ENCODE results near the gene EFHD1. TPM values are rescaled to one million over a fixed set of nuclear protein-coding genes. Genes with fewer than 3 reads are reported as not detected.

Gene EFHD1
- total RNA-seq, 1 donor from 2014 or later = 175 TPM

- peaks cover 27% of the 10 kb centered on the region for H3K4me1 Mint-ChIP-seq (ENCODE audit: low read depth)
- H3K27me3 Mint-ChIP-seq (ENCODE audit: low read depth) = no peaks in the 10 kb centered on the region
- H3K27ac Mint-ChIP-seq (ENCODE audit: unreplicated experiment) = peak overlapping the region; percentile 52
- H3K9me3 Mint-ChIP-seq (ENCODE audit: low read depth) = peaks cover 3% of the 10 kb centered on the region
- DNase-seq (ENCODE audit: low spot score) = no peak
- TF ChIP-seq, protein P1, sequence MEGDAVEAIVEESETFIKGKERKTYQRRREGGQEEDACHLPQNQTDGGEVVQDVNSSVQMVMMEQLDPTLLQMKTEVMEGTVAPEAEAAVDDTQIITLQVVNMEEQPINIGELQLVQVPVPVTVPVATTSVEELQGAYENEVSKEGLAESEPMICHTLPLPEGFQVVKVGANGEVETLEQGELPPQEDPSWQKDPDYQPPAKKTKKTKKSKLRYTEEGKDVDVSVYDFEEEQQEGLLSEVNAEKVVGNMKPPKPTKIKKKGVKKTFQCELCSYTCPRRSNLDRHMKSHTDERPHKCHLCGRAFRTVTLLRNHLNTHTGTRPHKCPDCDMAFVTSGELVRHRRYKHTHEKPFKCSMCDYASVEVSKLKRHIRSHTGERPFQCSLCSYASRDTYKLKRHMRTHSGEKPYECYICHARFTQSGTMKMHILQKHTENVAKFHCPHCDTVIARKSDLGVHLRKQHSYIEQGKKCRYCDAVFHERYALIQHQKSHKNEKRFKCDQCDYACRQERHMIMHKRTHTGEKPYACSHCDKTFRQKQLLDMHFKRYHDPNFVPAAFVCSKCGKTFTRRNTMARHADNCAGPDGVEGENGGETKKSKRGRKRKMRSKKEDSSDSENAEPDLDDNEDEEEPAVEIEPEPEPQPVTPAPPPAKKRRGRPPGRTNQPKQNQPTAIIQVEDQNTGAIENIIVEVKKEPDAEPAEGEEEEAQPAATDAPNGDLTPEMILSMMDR (IDR thresholded peaks at IDR 0.05) = no peak
- peaks cover 8% of the 10 kb centered on the region for H3K36me3 Mint-ChIP-seq (ENCODE audit: low read depth)
- no peak overlapping the region for H3K4me3 Mint-ChIP-seq (ENCODE audit: unreplicated experiment)
Observed at GRCh38 chr2:232721882-232722281, 88.5 kb downstream of the EFHD1 start.

DNA sequence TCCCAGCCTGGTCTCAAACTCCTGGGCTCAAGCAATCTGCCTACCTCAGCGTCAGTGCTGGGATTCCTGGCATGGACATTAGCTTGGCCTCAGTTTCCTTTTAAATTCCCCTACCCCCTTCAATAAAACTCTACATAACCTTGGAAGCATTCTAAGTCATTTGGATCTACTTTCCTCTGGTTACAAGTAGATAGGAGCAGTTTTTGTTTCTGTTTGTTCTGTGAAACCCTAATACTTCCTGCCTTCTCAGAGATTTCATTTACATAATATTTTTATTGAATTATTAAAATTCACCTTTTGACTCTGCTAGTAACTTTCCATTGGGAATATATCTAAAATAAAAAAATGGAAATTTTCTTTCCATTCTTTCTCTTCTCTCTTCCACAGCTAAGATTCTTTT lies 89.6 kb downstream of the EFHD1 start:
- peaks cover 8% of the 10 kb centered on the region for H3K36me3 Mint-ChIP-seq (ENCODE audit: low read depth)
- peaks cover 3% of the 10 kb centered on the region for H3K9me3 Mint-ChIP-seq (ENCODE audit: low read depth)
- H3K27ac Mint-ChIP-seq (ENCODE audit: unreplicated experiment) = peak overlapping the region; percentile 41
- peaks cover 25% of the 10 kb centered on the region for H3K4me1 Mint-ChIP-seq (ENCODE audit: low read depth)
- TF ChIP-seq, protein P1 (IDR thresholded peaks at IDR 0.05) = no peak
- H3K4me3 Mint-ChIP-seq (ENCODE audit: unreplicated experiment) = no peak overlapping the region
- no peaks in the 10 kb centered on the region for H3K27me3 Mint-ChIP-seq (ENCODE audit: low read depth)
- DNase-seq (ENCODE audit: low spot score) = no peak

GRCh38 chr2:232728785-232729184 lies 95.4 kb downstream of the EFHD1 start:
- H3K27ac Mint-ChIP-seq (ENCODE audit: unreplicated experiment) = no peak overlapping the region
- peaks cover 10% of the 10 kb centered on the region for H3K36me3 Mint-ChIP-seq (ENCODE audit: low read depth)
- H3K27me3 Mint-ChIP-seq (ENCODE audit: low read depth) = no peaks in the 10 kb centered on the region
- no peak for DNase-seq (ENCODE audit: low spot score)
- no peak overlapping the region for H3K4me3 Mint-ChIP-seq (ENCODE audit: unreplicated experiment)
- TF ChIP-seq, protein P1 (IDR thresholded peaks at IDR 0.05) = no peak
- no peaks in the 10 kb centered on the region for H3K9me3 Mint-ChIP-seq (ENCODE audit: low read depth)
- peaks cover 9% of the 10 kb centered on the region for H3K4me1 Mint-ChIP-seq (ENCODE audit: low read depth)

- peaks cover 6% of the 10 kb centered on the region for H3K36me3 Mint-ChIP-seq (ENCODE audit: low read depth)
- peaks cover 9% of the 10 kb centered on the region for H3K4me1 Mint-ChIP-seq (ENCODE audit: low read depth)
- DNase-seq (ENCODE audit: low spot score) = no peak
- H3K9me3 Mint-ChIP-seq (ENCODE audit: low read depth) = no peaks in the 10 kb centered on the region
- H3K4me3 Mint-ChIP-seq (ENCODE audit: unreplicated experiment) = no peak overlapping the region
- H3K27me3 Mint-ChIP-seq (ENCODE audit: low read depth) = no peaks in the 10 kb centered on the region
- TF ChIP-seq, protein P1 (IDR thresholded peaks at IDR 0.05) = no peak
- H3K27ac Mint-ChIP-seq (ENCODE audit: unreplicated experiment) = no peak overlapping the region
Observed at GRCh38 chr2:232731470-232731869, 98.1 kb downstream of the EFHD1 start.

Other genes starting within 250 kb of the EFHD1 start
- not detected in 3 replicates for gene ALPG, start 226.8 kb upstream of the EFHD1 start, total RNA-seq
- gene ALPI, start 177.5 kb upstream of the EFHD1 start, total RNA-seq = not detected in 3 replicates
- 0.12 to 0.53 TPM in 2 of 3 replicates, not detected in the other for gene ECEL1, start 145.8 kb upstream of the EFHD1 start, total RNA-seq
- not detected in 3 replicates for gene PRSS56, start 113.2 kb upstream of the EFHD1 start, total RNA-seq
- gene CHRND, start 107.4 kb upstream of the EFHD1 start, total RNA-seq = not detected in 3 replicates
- not detected in 3 replicates for gene CHRNG, start 93.9 kb upstream of the EFHD1 start, total RNA-seq
- 3.2 to 6.7 TPM (median 3.3 TPM) in 3 replicates for gene TIGD1, start 83.0 kb upstream of the EFHD1 start, total RNA-seq
- gene EIF4E2, start 82.9 kb upstream of the EFHD1 start, total RNA-seq = 87.1 to 95.7 TPM (median 89.3 TPM) in 3 replicates
- gene GIGYF2, start 63.7 kb downstream of the EFHD1 start, total RNA-seq = 45.4 to 60.4 TPM (median 45.6 TPM) in 3 replicates
- gene KCNJ13, start 143.0 kb downstream of the EFHD1 start, total RNA-seq = not detected in 3 replicates
- 2.1 to 3.4 TPM (median 2.2 TPM) in 3 replicates for gene SNORC, start 236.7 kb downstream of the EFHD1 start, total RNA-seq